H9 (cell line): Measurements from ENCODE around the gene FMO4. TPM values are rescaled to one million over a fixed set of nuclear protein-coding genes. Genes with fewer than 3 reads are reported as not detected.

Source experiments
- DNase-seq: peaks from one replicate; pipeline ENCODE4 v3.0.0-alpha.2; 2017
- H2AFZ ChIP-seq: one replicate; pipeline ENCODE4 v1.6.1; 2013; ENCODE audit warnings: mild to moderate bottlenecking, low read length, control low read depth, moderate library complexity
- H2AK5ac ChIP-seq: 2 replicates; pipeline ENCODE4 v1.6.1; 2013; ENCODE audit warnings: low read length, control low read depth, mixed read lengths; ENCODE audit not compliant: insufficient read length
- H2BK120ac ChIP-seq: one replicate; pipeline ENCODE4 v1.6.1; 2013; ENCODE audit warnings: low read depth, mild to moderate bottlenecking, low read length, control low read depth, inconsistent platforms; ENCODE audit not compliant: poor library complexity, severe bottlenecking
- H2BK12ac ChIP-seq: 2 replicates; pipeline ENCODE4 v1.6.1; 2013; ENCODE audit warnings: low read length, control low read depth, mixed read lengths, low read depth; ENCODE audit not compliant: insufficient read length
- H2BK15ac ChIP-seq: 2 replicates; pipeline ENCODE4 v1.6.1; 2013; ENCODE audit warnings: low read depth, low read length, control low read depth
- H2BK20ac ChIP-seq: one replicate; pipeline ENCODE4 v1.6.1; 2013; ENCODE audit warnings: low read depth, mild to moderate bottlenecking, low read length, control low read depth, inconsistent platforms; ENCODE audit not compliant: poor library complexity, severe bottlenecking
- H2BK5ac ChIP-seq: 2 replicates; pipeline ENCODE4 v1.6.1; 2013; ENCODE audit warnings: low read length, control low read depth, mixed read lengths; ENCODE audit not compliant: insufficient read length
- H3K14ac ChIP-seq: 2 replicates; pipeline ENCODE4 v1.6.1; 2013; ENCODE audit warnings: low read length, control low read depth; ENCODE audit not compliant: insufficient read depth
- H3K18ac ChIP-seq: 2 replicates; pipeline ENCODE4 v1.6.1; 2013; ENCODE audit warnings: low read depth, mild to moderate bottlenecking, mixed read lengths, low read length, control low read depth; ENCODE audit not compliant: insufficient read length
- H3K23ac ChIP-seq: 2 replicates; pipeline ENCODE4 v1.6.1; 2013; ENCODE audit warnings: low read length, control low read depth, mixed read lengths, low read depth; ENCODE audit not compliant: insufficient read length
- H3K23me2 ChIP-seq: 2 replicates; pipeline ENCODE4 v1.6.1; 2013; ENCODE audit warnings: low read depth, mild to moderate bottlenecking, mixed read lengths, low read length, control low read depth; ENCODE audit not compliant: insufficient read length, poor library complexity, severe bottlenecking
- H3K27ac ChIP-seq: 2 replicates; pipeline ENCODE4 v1.5.1; 2013; ENCODE audit warnings: low read length, control low read depth, mixed read lengths, low read depth; ENCODE audit not compliant: insufficient read length
- H3K27me3 ChIP-seq: 2 replicates; pipeline ENCODE4 v1.6.1; 2013; ENCODE audit warnings: low read length, control low read depth, inconsistent platforms; ENCODE audit not compliant: insufficient read depth
- H3K4ac ChIP-seq: 2 replicates; pipeline ENCODE4 v1.6.1; 2013; ENCODE audit warnings: low read depth, mild to moderate bottlenecking, control low read depth, inconsistent platforms, low read length, moderate library complexity
- H3K4me1 ChIP-seq: 2 replicates; pipeline ENCODE4 v1.6.1; 2013; ENCODE audit warnings: low read length, control low read depth, inconsistent platforms; ENCODE audit not compliant: insufficient read depth
- H3K4me2 ChIP-seq: 2 replicates; pipeline ENCODE4 v1.6.1; 2013; ENCODE audit warnings: low read length, control low read depth, mixed read lengths; ENCODE audit not compliant: insufficient read length, insufficient read depth
- H3K56ac ChIP-seq: 2 replicates; pipeline ENCODE4 v1.6.1; 2013; ENCODE audit warnings: low read depth, mild to moderate bottlenecking, mixed read lengths, low read length, control low read depth; ENCODE audit not compliant: insufficient read length
- H3K79me1 ChIP-seq: 2 replicates; pipeline ENCODE4 v1.6.1; 2013; ENCODE audit warnings: low read depth, mild to moderate bottlenecking, moderate library complexity, low read length, control low read depth, inconsistent platforms; ENCODE audit not compliant: insufficient read depth, poor library complexity, severe bottlenecking
- H3K79me2 ChIP-seq: 2 replicates; pipeline ENCODE4 v1.6.1; 2013; ENCODE audit warnings: low read length, control low read depth, inconsistent platforms; ENCODE audit not compliant: insufficient read depth
- H3K9ac ChIP-seq: 2 replicates; pipeline ENCODE4 v1.6.1; 2013; ENCODE audit warnings: low read length, control low read depth, mixed read lengths; ENCODE audit not compliant: insufficient read length; ENCODE audit errors: extremely low read depth
- H3K9me3 ChIP-seq: one replicate; pipeline ENCODE4 v1.6.1; 2013; ENCODE audit warnings: low read depth, low read length, inconsistent platforms; ENCODE audit not compliant: control insufficient read depth
- H3T11ph ChIP-seq: one replicate; pipeline ENCODE4 v1.6.1; 2013; ENCODE audit warnings: mild to moderate bottlenecking, low read length, control low read depth, inconsistent platforms
- H4K20me1 ChIP-seq: one replicate; pipeline ENCODE4 v1.6.1; 2013; ENCODE audit not compliant: control insufficient read depth, insufficient read length, insufficient read depth
- H4K5ac ChIP-seq: 2 replicates; pipeline ENCODE4 v1.6.1; 2013; ENCODE audit warnings: low read depth, mild to moderate bottlenecking, mixed read lengths, low read length, control low read depth; ENCODE audit not compliant: insufficient read length
- H4K8ac ChIP-seq: replicated peaks from 2 replicates; pipeline ENCODE4 v1.6.1; 2013; ENCODE audit warnings: low read length, control low read depth, mixed read lengths, low read depth; ENCODE audit not compliant: insufficient read length
- H4K91ac ChIP-seq: 2 replicates; pipeline ENCODE4 v1.6.1; 2013; ENCODE audit warnings: low read depth, mild to moderate bottlenecking, moderate library complexity, mixed read lengths, low read length, control low read depth; ENCODE audit not compliant: insufficient read length
- H3K27ac Mint-ChIP-seq, 3 experiments: 2 replicates in 2 of 3; 3 replicates in 1 of 3; pipeline ENCODE4 v1.8.0; 2020 to 2021; ENCODE audit warnings: mixed read lengths in 3 of 3, mild to moderate bottlenecking in 1 of 3, moderate library complexity in 1 of 3
- H3K27me3 Mint-ChIP-seq: 2 replicates; pipeline ENCODE4 v1.8.0; 2021; ENCODE audit warnings: low read depth, mild to moderate bottlenecking, moderate library complexity, mixed read lengths
- H3K36me3 Mint-ChIP-seq, 3 experiments: 2 replicates in 2 of 3; 3 replicates in 1 of 3; pipeline ENCODE4 v1.8.0; 2020 to 2021; ENCODE audit warnings: low read depth in 3 of 3, mixed read lengths in 3 of 3; ENCODE audit not compliant: insufficient read depth in 1 of 3
- H3K4me1 Mint-ChIP-seq, 2 experiments: 2 replicates each; pipeline ENCODE4 v1.8.0; 2020; ENCODE audit warnings: mixed read lengths in 2 of 2
- H3K4me3 Mint-ChIP-seq, 2 experiments: 2 replicates in 1 of 2; 3 replicates in 1 of 2; pipeline ENCODE4 v1.8.0; 2020 to 2021; ENCODE audit warnings: mild to moderate bottlenecking in 2 of 2, mixed read lengths in 2 of 2, moderate library complexity in 1 of 2
- H3K9me3 Mint-ChIP-seq, 2 experiments: 2 replicates in 1 of 2; 3 replicates in 1 of 2; pipeline ENCODE4 v1.8.0; 2020; ENCODE audit warnings: mild to moderate bottlenecking in 2 of 2, mixed read lengths in 2 of 2, moderate library complexity in 1 of 2
- CTCF ChIP-seq: fragments of 200-600 bp; sonication (generic); conservative IDR thresholded peaks from 3 replicates; pipeline ENCODE4 v1.8.0; 2021; ENCODE audit warnings: antibody characterized with exemption, mild to moderate bottlenecking
- WGBS: extraction: QIAGEN DNeasy Blood & Tissue Kit; methylation state at CpG from one replicate; pipeline ENCODE4 v1.1.7; 2013; ENCODE audit warnings: missing lambda C conversion rate, low lambda C conversion rate, mixed read lengths; ENCODE audit not compliant: insufficient read length; ENCODE audit errors: extremely low coverage; 5-methylcytosine and 5-hydroxymethylcytosine counted together
- total RNA-seq: library from RNA; stranded (reverse); gene quantifications from 2 replicates; pipeline ENCODE4 v1.2.1, GENCODE V29; 2021

FMO4 gene
- total RNA-seq, 1 experiment from 2014 or later, result 1.8 TPM

- H3K27ac Mint-ChIP-seq, result no peak overlapping the region
- Histone ChIP-seq H2BK5ac (no peak overlapping the region), H4K8ac (no peak overlapping the region), H3K18ac (no peak overlapping the region), H3K79me2 (no peaks in the 10 kb centered on the region), H3K4me2 (no peak overlapping the region), H3K23me2 (no peaks in the 10 kb centered on the region), H4K20me1 (no peaks in the 10 kb centered on the region), H2BK120ac (no peak overlapping the region), H3K27me3 (no peaks in the 10 kb centered on the region), H3T11ph (no peak overlapping the region), H3K4ac (no peak overlapping the region), H3K56ac (no peak overlapping the region), H2BK20ac (no peak overlapping the region), H2AK5ac (no peak overlapping the region), H2BK15ac (no peak overlapping the region), H3K14ac (no peak overlapping the region), H3K9ac (no peak overlapping the region), H3K23ac (no peak overlapping the region), H3K79me1 (no peaks in the 10 kb centered on the region), H3K4me1 (peaks cover 6% of the 10 kb centered on the region), H4K91ac (no peak overlapping the region), H2BK12ac (no peak overlapping the region), H3K9me3 (no peaks in the 10 kb centered on the region), H4K5ac (no peak overlapping the region), H2AFZ (no peak overlapping the region), H3K27ac (no peak overlapping the region)
- no peaks in the 10 kb centered on the region for H3K9me3 Mint-ChIP-seq
- no CpG with 5 or more reads among the region's 2 CpGs for WGBS
- H3K4me1 Mint-ChIP-seq, result peaks cover 12 to 23% of the 10 kb centered on the region in 2 experiments
- TF ChIP-seq CTCF, result no peak
- DNase-seq, result no peak
- H3K36me3 Mint-ChIP-seq, result no peaks in the 10 kb centered on the region
- H3K27me3 Mint-ChIP-seq, result no peaks in the 10 kb centered on the region
- H3K4me3 Mint-ChIP-seq, result no peak overlapping the region
Measured at GRCh38 chr1:171279234-171279633, 34.7 kb upstream of the FMO4 start.
